Measurements from ENCODE around the gene TRABD2B. TPM values are rescaled to one million over a fixed set of nuclear protein-coding genes. Genes with fewer than 3 reads are reported as not detected.
"Not testable (repeated sequence)": the region's sequence is repeated elsewhere in the genome, so short reads cannot be mapped to it uniquely, and the experiment has no call there.

The TRABD2B gene
- polyA plus RNA-seq, 1 donor = 3.0 TPM

- no peak overlapping the region for H3K27ac ChIP-seq (ENCODE audit: low read length)
- no peaks in the 10 kb centered on the region for H3K9me3 ChIP-seq (ENCODE audit: control insufficient read depth, low read depth, low read length)
- H3K36me3 ChIP-seq (ENCODE audit: control insufficient read depth, insufficient read depth, low read length) = no peaks in the 10 kb centered on the region
- DNase-seq = no peak
- H3K4me1 ChIP-seq (ENCODE audit: control insufficient read depth, insufficient read depth, low read length) = peaks cover 15% of the 10 kb centered on the region
- no peak overlapping the region for H3K4me3 ChIP-seq (ENCODE audit: low read length)
- whole genome bisulfite sequencing (ENCODE audit: insufficient coverage, low lambda C conversion rate) = 100% methylated on average over 1 of the region's 3 CpGs
- H3K27me3 ChIP-seq (ENCODE audit: control insufficient read depth, insufficient read depth, low read length) = no peaks in the 10 kb centered on the region
Observed at GRCh38 chr1:47968556-47968888, 28.7 kb downstream of the TRABD2B start.

GRCh38 chr1:47967864-47968555, 29.2 kb downstream of the TRABD2B start:
- H3K27ac ChIP-seq (ENCODE audit: low read length) = no peak overlapping the region
- no peak for DNase-seq
- WGBS (ENCODE audit: insufficient coverage, low lambda C conversion rate) = 80% methylated on average over 1 of the region's 7 CpGs

GRCh38 chr1:47965816-47966215, 31.4 kb downstream of the TRABD2B start:
- H3K27ac ChIP-seq (ENCODE audit: low read length) = no peak overlapping the region
- no CpG with 5 or more reads among the region's 4 CpGs for WGBS (ENCODE audit: insufficient coverage, low lambda C conversion rate)
- peaks cover 25% of the 10 kb centered on the region for H3K4me1 ChIP-seq (ENCODE audit: control insufficient read depth, insufficient read depth, low read length)
- no peaks in the 10 kb centered on the region for H3K36me3 ChIP-seq (ENCODE audit: control insufficient read depth, insufficient read depth, low read length)
- DNase-seq = no peak
- H3K27me3 ChIP-seq (ENCODE audit: control insufficient read depth, insufficient read depth, low read length) = no peaks in the 10 kb centered on the region
- no peaks in the 10 kb centered on the region for H3K9me3 ChIP-seq (ENCODE audit: control insufficient read depth, low read depth, low read length)
- H3K4me3 ChIP-seq (ENCODE audit: low read length) = no peak overlapping the region

More at GRCh38 chr1:47967864-47968555, 29.2 kb downstream of the TRABD2B start:
- peaks cover 19% of the 10 kb centered on the region for H3K4me1 ChIP-seq (ENCODE audit: control insufficient read depth, insufficient read depth, low read length)
- no peak overlapping the region for H3K4me3 ChIP-seq (ENCODE audit: low read length)
- no peaks in the 10 kb centered on the region for H3K27me3 ChIP-seq (ENCODE audit: control insufficient read depth, insufficient read depth, low read length)
- H3K9me3 ChIP-seq (ENCODE audit: control insufficient read depth, low read depth, low read length) = no peaks in the 10 kb centered on the region
- no peaks in the 10 kb centered on the region for H3K36me3 ChIP-seq (ENCODE audit: control insufficient read depth, insufficient read depth, low read length)

- Histone ChIP-seq H3K27me3 (ENCODE audit: control insufficient read depth, insufficient read depth, low read length) (no peaks in the 10 kb centered on the region), H3K27ac (ENCODE audit: low read length) (peak overlapping the region; percentile 46), H3K4me1 (ENCODE audit: control insufficient read depth, insufficient read depth, low read length) (peaks cover 25% of the 10 kb centered on the region), H3K9me3 (ENCODE audit: control insufficient read depth, low read depth, low read length) (no peaks in the 10 kb centered on the region), H3K4me3 (ENCODE audit: low read length) (no peak overlapping the region), H3K36me3 (ENCODE audit: control insufficient read depth, insufficient read depth, low read length) (no peaks in the 10 kb centered on the region)
- WGBS (ENCODE audit: insufficient coverage, low lambda C conversion rate) = 60% methylated on average over 2 of the region's 5 CpGs
- no peak for DNase-seq
Observed at GRCh38 chr1:47964636-47965035, 32.5 kb downstream of the TRABD2B start.

GRCh38 chr1:47963568-47964358, 33.4 kb downstream of the TRABD2B start:
- peak; percentile 57 to 84 for DNase-seq
- H3K36me3 ChIP-seq (ENCODE audit: control insufficient read depth, insufficient read depth, low read length) = no peaks in the 10 kb centered on the region
- H3K4me3 ChIP-seq (ENCODE audit: low read length) = no peak overlapping the region
- H3K4me1 ChIP-seq (ENCODE audit: control insufficient read depth, insufficient read depth, low read length) = peaks cover 18% of the 10 kb centered on the region
- H3K9me3 ChIP-seq (ENCODE audit: control insufficient read depth, low read depth, low read length) = no peaks in the 10 kb centered on the region
- H3K27ac ChIP-seq (ENCODE audit: low read length) = peak overlapping the region; percentile 64
- no peaks in the 10 kb centered on the region for H3K27me3 ChIP-seq (ENCODE audit: control insufficient read depth, insufficient read depth, low read length)
- 0% methylated on average over 1 of the region's 13 CpGs for WGBS (ENCODE audit: insufficient coverage, low lambda C conversion rate)

- Histone ChIP-seq H3K27me3 (ENCODE audit: control insufficient read depth, insufficient read depth, low read length) (no peaks in the 10 kb centered on the region), H3K4me3 (ENCODE audit: low read length) (no peak overlapping the region), H3K36me3 (ENCODE audit: control insufficient read depth, insufficient read depth, low read length) (no peaks in the 10 kb centered on the region), H3K27ac (ENCODE audit: low read length) (peak overlapping the region; percentile 64), H3K9me3 (ENCODE audit: control insufficient read depth, low read depth, low read length) (no peaks in the 10 kb centered on the region), H3K4me1 (ENCODE audit: control insufficient read depth, insufficient read depth, low read length) (peaks cover 18% of the 10 kb centered on the region)
- no peak for DNase-seq
- WGBS (ENCODE audit: insufficient coverage, low lambda C conversion rate) = no CpG with 5 or more reads among the region's 5 CpGs
Observed at GRCh38 chr1:47962750-47963492, 34.3 kb downstream of the TRABD2B start.

GRCh38 chr1:47961835-47962234, 35.4 kb downstream of the TRABD2B start:
- not testable (repeated sequence) for DNase-seq; H3K4me3 ChIP-seq (ENCODE audit: low read length); H3K27me3 ChIP-seq (ENCODE audit: control insufficient read depth, insufficient read depth, low read length); H3K27ac ChIP-seq (ENCODE audit: low read length); H3K36me3 ChIP-seq (ENCODE audit: control insufficient read depth, insufficient read depth, low read length); H3K9me3 ChIP-seq (ENCODE audit: control insufficient read depth, low read depth, low read length)
- no CpG with 5 or more reads among the region's 5 CpGs for WGBS (ENCODE audit: insufficient coverage, low lambda C conversion rate)
- peaks cover 18% of the 10 kb centered on the region for H3K4me1 ChIP-seq (ENCODE audit: control insufficient read depth, insufficient read depth, low read length)

GRCh38 chr1:47956491-47956890, 40.7 kb downstream of the TRABD2B start:
- DNase-seq; H3K4me3 ChIP-seq (ENCODE audit: low read length); H3K27me3 ChIP-seq (ENCODE audit: control insufficient read depth, insufficient read depth, low read length); H3K27ac ChIP-seq (ENCODE audit: low read length); H3K36me3 ChIP-seq (ENCODE audit: control insufficient read depth, insufficient read depth, low read length); H3K9me3 ChIP-seq (ENCODE audit: control insufficient read depth, low read depth, low read length); H3K4me1 ChIP-seq (ENCODE audit: control insufficient read depth, insufficient read depth, low read length): not testable (repeated sequence)
- WGBS (ENCODE audit: insufficient coverage, low lambda C conversion rate) = no CpG with 5 or more reads among the region's 6 CpGs

- Histone ChIP-seq H3K27me3 (ENCODE audit: control insufficient read depth, insufficient read depth, low read length) (no peaks in the 10 kb centered on the region), H3K4me3 (ENCODE audit: low read length) (no peak overlapping the region), H3K9me3 (ENCODE audit: control insufficient read depth, low read depth, low read length) (peaks cover 4% of the 10 kb centered on the region), H3K36me3 (ENCODE audit: control insufficient read depth, insufficient read depth, low read length) (no peaks in the 10 kb centered on the region), H3K4me1 (ENCODE audit: control insufficient read depth, insufficient read depth, low read length) (peaks cover 2% of the 10 kb centered on the region), H3K27ac (ENCODE audit: low read length) (no peak overlapping the region)
- DNase-seq = no peak
- WGBS (ENCODE audit: insufficient coverage, low lambda C conversion rate) = no CpG with 5 or more reads among the region's 3 CpGs
Observed at GRCh38 chr1:47953661-47954060, 43.5 kb downstream of the TRABD2B start.

- H3K4me1 ChIP-seq (ENCODE audit: control insufficient read depth, insufficient read depth, low read length) = peaks cover 12% of the 10 kb centered on the region
- H3K27me3 ChIP-seq (ENCODE audit: control insufficient read depth, insufficient read depth, low read length) = no peaks in the 10 kb centered on the region
- WGBS (ENCODE audit: insufficient coverage, low lambda C conversion rate) = no CpG with 5 or more reads among the region's 6 CpGs
- no peak overlapping the region for H3K27ac ChIP-seq (ENCODE audit: low read length)
- H3K9me3 ChIP-seq (ENCODE audit: control insufficient read depth, low read depth, low read length) = peaks cover 4% of the 10 kb centered on the region
- no peaks in the 10 kb centered on the region for H3K36me3 ChIP-seq (ENCODE audit: control insufficient read depth, insufficient read depth, low read length)
- no peak overlapping the region for H3K4me3 ChIP-seq (ENCODE audit: low read length)
- no peak for DNase-seq
Observed at GRCh38 chr1:47951545-47952235, 45.5 kb downstream of the TRABD2B start.
